ENCODE data around the gene LUZP2.

DNA sequence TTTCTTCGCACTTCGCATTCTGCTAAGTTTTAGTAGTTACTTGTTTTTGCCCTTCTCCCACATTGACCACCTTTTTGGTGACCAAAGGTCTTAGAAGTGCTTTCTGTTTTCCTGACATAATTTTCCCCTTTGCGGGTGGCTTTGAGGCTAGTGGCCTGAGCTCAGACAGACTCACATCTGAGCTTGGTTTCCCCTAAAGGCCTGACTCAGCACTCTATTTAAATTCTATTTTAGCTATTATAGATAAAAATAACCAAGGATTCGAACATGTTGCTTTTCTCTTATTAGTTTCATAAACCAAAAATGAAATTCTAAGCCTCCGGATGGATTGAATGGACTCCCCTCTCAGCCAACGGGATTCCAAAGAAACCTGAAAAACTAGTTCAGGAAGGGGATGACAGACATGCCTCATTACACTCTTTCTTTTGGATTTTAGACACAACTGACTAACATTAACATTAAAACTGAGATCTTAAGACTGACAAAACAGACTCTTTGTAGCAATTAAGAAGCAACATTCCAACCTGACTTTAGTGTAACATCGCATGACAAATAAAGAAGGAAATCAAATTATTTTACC is 258.5 kb downstream of the LUZP2 start:
- TF ChIP-seq, protein P1, sequence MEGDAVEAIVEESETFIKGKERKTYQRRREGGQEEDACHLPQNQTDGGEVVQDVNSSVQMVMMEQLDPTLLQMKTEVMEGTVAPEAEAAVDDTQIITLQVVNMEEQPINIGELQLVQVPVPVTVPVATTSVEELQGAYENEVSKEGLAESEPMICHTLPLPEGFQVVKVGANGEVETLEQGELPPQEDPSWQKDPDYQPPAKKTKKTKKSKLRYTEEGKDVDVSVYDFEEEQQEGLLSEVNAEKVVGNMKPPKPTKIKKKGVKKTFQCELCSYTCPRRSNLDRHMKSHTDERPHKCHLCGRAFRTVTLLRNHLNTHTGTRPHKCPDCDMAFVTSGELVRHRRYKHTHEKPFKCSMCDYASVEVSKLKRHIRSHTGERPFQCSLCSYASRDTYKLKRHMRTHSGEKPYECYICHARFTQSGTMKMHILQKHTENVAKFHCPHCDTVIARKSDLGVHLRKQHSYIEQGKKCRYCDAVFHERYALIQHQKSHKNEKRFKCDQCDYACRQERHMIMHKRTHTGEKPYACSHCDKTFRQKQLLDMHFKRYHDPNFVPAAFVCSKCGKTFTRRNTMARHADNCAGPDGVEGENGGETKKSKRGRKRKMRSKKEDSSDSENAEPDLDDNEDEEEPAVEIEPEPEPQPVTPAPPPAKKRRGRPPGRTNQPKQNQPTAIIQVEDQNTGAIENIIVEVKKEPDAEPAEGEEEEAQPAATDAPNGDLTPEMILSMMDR (IDR thresholded peaks at IDR 0.05; ENCODE audit: low read length) = no peak
- TF ChIP-seq EZH2 (IDR thresholded peaks at IDR 0.05; ENCODE audit: borderline replicate concordance, low read length) = no peak
